SK-N-SH (cell line): ENCODE results near the gene DUS2. TPM values are rescaled to one million over a fixed set of nuclear protein-coding genes. Genes with fewer than 3 reads are reported as not detected.

ENCODE experiments used
- CTCF ChIA-PET: fragments of 300-600, 350-600 bp; formaldehyde crosslinking; extraction: SDS; loops from one replicate; lab custom pipeline; 2021; lab: Yijun Ruan, JAX
- POLR2A ChIA-PET: fragments of 350-600 bp; sonication (Branson Sonifier 250); formaldehyde crosslinking; extraction: SDS; loops from one replicate; lab custom pipeline; 2020; ENCODE audit warnings: antibody characterized with exemption, inconsistent platforms; lab: Yijun Ruan, JAX
- DNase-seq: peaks from one replicate; pipeline ENCODE4 v3.0.0; 2012
- H2AFZ ChIP-seq: fragments of 200-600 bp; sonication (generic); 2 replicates; pipeline ENCODE4 v1.8.1; 2016; ENCODE audit warnings: antibody characterized with exemption, mild to moderate bottlenecking, low read depth
- H3F3A ChIP-seq: fragments of 200-600 bp; sonication (generic); replicated peaks from 2 replicates; pipeline ENCODE3; 2016; ENCODE audit warnings: antibody characterized with exemption, mild to moderate bottlenecking; ENCODE audit not compliant: insufficient read depth
- H3K27ac ChIP-seq, 2 experiments: fragments of 200-500 bp in 1 of 2; fragments of 200-600 bp in 1 of 2; sonication (Bioruptor generic) in 1 of 2; sonication (generic), shearing (Covaris generic) in 1 of 2; 2 replicates each; pipeline versions ENCODE4 v1.5.1 to v1.6.1; 2014 to 2016; ENCODE audit warnings: low read depth in 2 of 2, inconsistent platforms in 1 of 2, low read length in 1 of 2, mild to moderate bottlenecking in 1 of 2, mixed read lengths in 1 of 2
- H3K27me3 ChIP-seq: fragments of 200-600 bp; sonication (generic), shearing (Covaris generic); 2 replicates; pipeline ENCODE4 v1.6.1; 2016; ENCODE audit warnings: mixed run types; ENCODE audit not compliant: insufficient read depth
- H3K36me3 ChIP-seq, 2 experiments: fragments of 200-500 bp in 1 of 2; fragments of 200-600 bp in 1 of 2; sonication (Bioruptor generic) in 1 of 2; sonication (generic) in 1 of 2; replicated peaks in 1 of 2; 2 replicates each; pipeline versions ENCODE3 to v1.5.1; 2014 to 2016; ENCODE audit warnings: low read length in 1 of 2, mild to moderate bottlenecking in 1 of 2; ENCODE audit not compliant: insufficient read depth in 2 of 2, control insufficient read depth in 1 of 2
- H3K4me1 ChIP-seq, 2 experiments: fragments of 200-500 bp in 1 of 2; fragments of 200-600 bp in 1 of 2; sonication (Bioruptor generic) in 1 of 2; sonication (generic), shearing (Covaris generic) in 1 of 2; 2 replicates each; pipeline versions ENCODE4 v1.5.1 to v1.6.1; 2014 to 2016; ENCODE audit warnings: low read depth in 1 of 2, low read length in 1 of 2, mixed run types in 1 of 2; ENCODE audit not compliant: insufficient read depth in 2 of 2, control insufficient read depth in 1 of 2
- H3K4me2 ChIP-seq: fragments of 200-600 bp; sonication (generic), shearing (Covaris generic); 2 replicates; pipeline ENCODE4 v1.6.1; 2017; ENCODE audit warnings: mixed run types
- H3K4me3 ChIP-seq, 2 experiments: fragments of 200-500 bp in 1 of 2; fragments of 200-600 bp in 1 of 2; sonication (Bioruptor generic) in 1 of 2; sonication (generic), shearing (Covaris generic) in 1 of 2; 2 replicates each; pipeline versions ENCODE4 v1.5.1 to v1.8.1; 2014 to 2016; ENCODE audit warnings: low read depth in 2 of 2, inconsistent platforms in 1 of 2, low read length in 1 of 2, mild to moderate bottlenecking in 1 of 2, mixed read lengths in 1 of 2, moderate library complexity in 1 of 2
- H3K79me2 ChIP-seq: fragments of 200-600 bp; sonication (generic); 2 replicates; pipeline ENCODE4 v1.8.1; 2017; ENCODE audit warnings: mild to moderate bottlenecking; ENCODE audit not compliant: insufficient read depth
- H3K9ac ChIP-seq: fragments of 200-600 bp; sonication (generic); 2 replicates; pipeline ENCODE4 v1.6.1; 2017; ENCODE audit warnings: mixed run types
- H3K9me2 ChIP-seq: fragments of 200-600 bp; sonication (generic); 2 replicates; pipeline ENCODE4 v1.6.1; 2017; ENCODE audit warnings: mixed run types
- H3K9me3 ChIP-seq: fragments of 200-600 bp; sonication (generic); 2 replicates; pipeline ENCODE4 v1.6.1; 2017; ENCODE audit warnings: mixed run types, mild to moderate bottlenecking, moderate library complexity
- H4K20me1 ChIP-seq: fragments of 200-600 bp; sonication (generic); 2 replicates; pipeline ENCODE4 v1.6.1; 2017; ENCODE audit warnings: mild to moderate bottlenecking, mixed run types; ENCODE audit not compliant: insufficient read depth
- CTCF ChIP-seq: fragments of 200-600 bp; sonication (generic); IDR thresholded peaks from 2 replicates; pipeline ENCODE4 v1.6.1; 2017; ENCODE audit warnings: antibody characterized with exemption, mild to moderate bottlenecking, moderate library complexity
- EP300 ChIP-seq, 2 experiments: IDR thresholded peaks; 2 replicates each; pipeline versions ENCODE4 v1.4.0 to v1.6.1; 2012; ENCODE audit warnings: borderline replicate concordance in 1 of 2, low read depth in 1 of 2, low read length in 1 of 2
- FOXJ3 ChIP-seq: sonication (generic); formaldehyde crosslinking; IDR thresholded peaks from 2 replicates; pipeline ENCODE4 v1.5.1; 2020; ENCODE audit warnings: mild to moderate bottlenecking, missing genetic modification reagents
- GABPA ChIP-seq: IDR thresholded peaks from 2 replicates; pipeline ENCODE4 v1.4.0; 2012; ENCODE audit warnings: low read depth, mild to moderate bottlenecking
- IRF3 ChIP-seq: fragments of 150-350 bp; IDR thresholded peaks from 2 replicates; pipeline ENCODE4 v1.6.1; 2016; ENCODE audit warnings: mild to moderate bottlenecking, low read depth, low read length
- MEF2A ChIP-seq: IDR thresholded peaks from 2 replicates; pipeline ENCODE4 v1.4.0; 2012; ENCODE audit warnings: low read depth, borderline replicate concordance
- NFIC ChIP-seq: IDR thresholded peaks from 2 replicates; pipeline ENCODE4 v1.4.0; 2012; ENCODE audit warnings: borderline replicate concordance
- RAD21 ChIP-seq: IDR thresholded peaks from 2 replicates; pipeline ENCODE4 v1.6.1; 2012; ENCODE audit warnings: mild to moderate bottlenecking, low read length
- REST ChIP-seq: IDR thresholded peaks from 2 replicates; pipeline ENCODE4 v1.6.1; 2012; ENCODE audit warnings: mild to moderate bottlenecking, low read depth, low read length, moderate library complexity
- RFX5 ChIP-seq: IDR thresholded peaks from 2 replicates; pipeline ENCODE4 v1.6.1; 2012; ENCODE audit warnings: mild to moderate bottlenecking, improper control_type of control experiment, low read length
- TEAD4 ChIP-seq: IDR thresholded peaks from 2 replicates; pipeline ENCODE4 v1.4.0; 2012; ENCODE audit warnings: mild to moderate bottlenecking, borderline replicate concordance; ENCODE audit not compliant: insufficient read depth
- YY1 ChIP-seq: IDR thresholded peaks from 2 replicates; pipeline ENCODE4 v1.4.0; 2012; ENCODE audit warnings: low read depth, mild to moderate bottlenecking
- ZBTB33 ChIP-seq: IDR thresholded peaks from 2 replicates; pipeline ENCODE4 v1.4.0; 2012; ENCODE audit warnings: low read depth, borderline replicate concordance
- WGBS: methylation state at CpG from one replicate; pipeline ENCODE4 v1.1.6; 2017; ENCODE audit warnings: low lambda C conversion rate; 5-methylcytosine and 5-hydroxymethylcytosine counted together
- polyA plus RNA-seq, 3 experiments: library from polyadenylated mRNA; depleted of rRNA; stranded (reverse); fragments of >200 nt; gene quantifications; 2 replicates each; pipeline ENCODE4 v1.2.3, GENCODE V29; 2012

The DUS2 gene
- polyA plus RNA-seq, 1 of the 3 experiments (the other 2 are of a cell fraction): 16.1 TPM

- Histone ChIP-seq H2AFZ (no peak overlapping the region), H3K4me3 (no peak overlapping the region), H3K4me2 (no peak overlapping the region), H3K27me3 (no peaks in the 10 kb centered on the region), H3K36me3 (no peaks in the 10 kb centered on the region), H3F3A (no peaks in the 10 kb centered on the region), H3K9me3 (no peaks in the 10 kb centered on the region), H3K27ac (no peak overlapping the region), H3K9ac (no peak overlapping the region), H3K79me2 (no peaks in the 10 kb centered on the region), H4K20me1 (no peaks in the 10 kb centered on the region), H3K9me2 (no peaks in the 10 kb centered on the region), H3K4me1 (peaks cover 0 to 3% of the 10 kb centered on the region in 2 experiments; a peak in 1 of 4 replicates)
- 84% methylated on average over 11 of the region's 11 CpGs for WGBS
- TF ChIP-seq IRF3 (no peak), MEF2A (no peak), ZBTB33 (no peak), CTCF (no peak), NFIC (no peak), RFX5 (no peak), FOXJ3 (no peak), GABPA (no peak), EP300 (IDR thresholded peaks at IDR 0.05; ENCODE audit: borderline replicate concordance in 1 of 2, low read depth in 1 of 2, low read length in 1 of 2) (no peak), TEAD4 (no peak), YY1 (no peak), REST (no peak), RAD21 (no peak)
- no peak for DNase-seq
- ChIA-PET CTCF (interaction anchor here (0.9 to 2.0 kb wide), 4 partner anchors 53 to 242 kb away, joined by 4 to 8 read pairs (median 4); no protein-coding TSS in a partner anchor), POLR2A (no interaction called here)
Measured at GRCh38 chr16:67987460-67988160, 35.5 kb upstream of the DUS2 start.
